SK-N-SH (cell line): Measurements from ENCODE around the gene MYOZ2.

Experiments used
- CHD2 ChIP-seq: fragments of 150-350 bp; IDR thresholded peaks from 2 replicates; pipeline ENCODE4 v1.6.1; 2018; ENCODE audit warnings: low read length; ENCODE audit not compliant: partially characterized antibody
- POLR2AphosphoS5 ChIP-seq: IDR thresholded peaks from 2 replicates; pipeline ENCODE4 v1.6.1; 2012; ENCODE audit warnings: low read depth, low read length
- TF ChIP-seq, protein P1 (sequence below): fragments of 200-600 bp; sonication (generic); IDR thresholded peaks from 2 replicates; pipeline ENCODE4 v1.6.1; 2017; ENCODE audit warnings: antibody characterized with exemption, mild to moderate bottlenecking, moderate library complexity

DNA sequence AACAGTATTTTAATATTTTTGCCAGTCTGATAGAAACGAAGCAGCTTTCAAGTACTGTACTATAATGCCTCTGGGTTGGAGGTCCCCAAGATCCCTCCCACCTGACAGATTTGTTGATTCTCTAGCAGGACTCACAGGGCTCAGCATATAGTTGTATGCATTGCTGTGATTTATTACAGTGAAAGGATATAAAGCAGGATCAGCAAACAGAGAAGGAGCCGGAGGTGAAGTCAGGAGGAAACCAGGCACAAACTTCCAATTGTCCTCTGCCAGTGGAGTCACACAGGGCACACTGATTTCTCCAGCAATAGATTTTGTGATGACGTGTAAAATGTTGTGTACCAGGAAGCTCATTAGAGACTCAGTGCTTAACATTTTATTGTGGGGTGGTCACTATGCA is 95.9 kb downstream of the MYOZ2 start:
- no peak for TF ChIP-seq CHD2
- TF ChIP-seq, protein P1, sequence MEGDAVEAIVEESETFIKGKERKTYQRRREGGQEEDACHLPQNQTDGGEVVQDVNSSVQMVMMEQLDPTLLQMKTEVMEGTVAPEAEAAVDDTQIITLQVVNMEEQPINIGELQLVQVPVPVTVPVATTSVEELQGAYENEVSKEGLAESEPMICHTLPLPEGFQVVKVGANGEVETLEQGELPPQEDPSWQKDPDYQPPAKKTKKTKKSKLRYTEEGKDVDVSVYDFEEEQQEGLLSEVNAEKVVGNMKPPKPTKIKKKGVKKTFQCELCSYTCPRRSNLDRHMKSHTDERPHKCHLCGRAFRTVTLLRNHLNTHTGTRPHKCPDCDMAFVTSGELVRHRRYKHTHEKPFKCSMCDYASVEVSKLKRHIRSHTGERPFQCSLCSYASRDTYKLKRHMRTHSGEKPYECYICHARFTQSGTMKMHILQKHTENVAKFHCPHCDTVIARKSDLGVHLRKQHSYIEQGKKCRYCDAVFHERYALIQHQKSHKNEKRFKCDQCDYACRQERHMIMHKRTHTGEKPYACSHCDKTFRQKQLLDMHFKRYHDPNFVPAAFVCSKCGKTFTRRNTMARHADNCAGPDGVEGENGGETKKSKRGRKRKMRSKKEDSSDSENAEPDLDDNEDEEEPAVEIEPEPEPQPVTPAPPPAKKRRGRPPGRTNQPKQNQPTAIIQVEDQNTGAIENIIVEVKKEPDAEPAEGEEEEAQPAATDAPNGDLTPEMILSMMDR, result no peak
- TF ChIP-seq POLR2AphosphoS5, result no peak
